ENCODE data around the gene PABPN1L. TPM values are rescaled to one million over a fixed set of nuclear protein-coding genes. Genes with fewer than 3 reads are reported as not detected.
"Not testable (repeated sequence)": the region's sequence is repeated elsewhere in the genome, so short reads cannot be mapped to it uniquely, and the experiment has no call there.

PABPN1L gene
- total RNA-seq, 1 experiment from 2014 or later = not detected

DNA sequence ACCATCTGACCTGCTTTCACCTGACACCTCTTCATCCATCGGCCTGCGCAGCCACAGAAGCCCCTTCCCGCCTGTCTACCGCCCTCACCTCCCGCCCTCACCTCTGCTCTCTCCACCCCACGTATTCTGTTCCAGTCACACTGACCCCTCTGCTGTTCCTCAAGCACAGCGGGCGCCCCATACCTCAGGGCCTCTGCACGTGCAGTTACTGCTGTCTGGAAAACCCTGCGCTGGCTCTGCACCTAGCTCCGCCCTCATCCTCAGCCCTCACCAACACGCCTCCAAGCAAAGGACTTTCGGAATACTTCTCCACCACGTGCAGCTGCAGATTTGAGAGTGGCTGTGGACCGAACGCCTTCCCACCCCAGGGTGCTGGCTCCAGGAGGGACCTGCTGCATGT, 24.6 kb upstream of the PABPN1L start:
- DNase-seq = no peak
- no peak overlapping the region for H3K27ac Mint-ChIP-seq (ENCODE audit: unreplicated experiment)
- no peak overlapping the region for H3K4me3 Mint-ChIP-seq (ENCODE audit: low read depth, unreplicated experiment)
- TF ChIP-seq, protein P1, sequence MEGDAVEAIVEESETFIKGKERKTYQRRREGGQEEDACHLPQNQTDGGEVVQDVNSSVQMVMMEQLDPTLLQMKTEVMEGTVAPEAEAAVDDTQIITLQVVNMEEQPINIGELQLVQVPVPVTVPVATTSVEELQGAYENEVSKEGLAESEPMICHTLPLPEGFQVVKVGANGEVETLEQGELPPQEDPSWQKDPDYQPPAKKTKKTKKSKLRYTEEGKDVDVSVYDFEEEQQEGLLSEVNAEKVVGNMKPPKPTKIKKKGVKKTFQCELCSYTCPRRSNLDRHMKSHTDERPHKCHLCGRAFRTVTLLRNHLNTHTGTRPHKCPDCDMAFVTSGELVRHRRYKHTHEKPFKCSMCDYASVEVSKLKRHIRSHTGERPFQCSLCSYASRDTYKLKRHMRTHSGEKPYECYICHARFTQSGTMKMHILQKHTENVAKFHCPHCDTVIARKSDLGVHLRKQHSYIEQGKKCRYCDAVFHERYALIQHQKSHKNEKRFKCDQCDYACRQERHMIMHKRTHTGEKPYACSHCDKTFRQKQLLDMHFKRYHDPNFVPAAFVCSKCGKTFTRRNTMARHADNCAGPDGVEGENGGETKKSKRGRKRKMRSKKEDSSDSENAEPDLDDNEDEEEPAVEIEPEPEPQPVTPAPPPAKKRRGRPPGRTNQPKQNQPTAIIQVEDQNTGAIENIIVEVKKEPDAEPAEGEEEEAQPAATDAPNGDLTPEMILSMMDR (IDR thresholded peaks at IDR 0.05; ENCODE audit: unreplicated experiment) = no peak
- intact Hi-C loops (cut with micrococcal nuclease; ENCODE audit: unreplicated experiment) = no loop called here
- CTCF ChIA-PET = no interaction called here
- peaks cover 2% of the 10 kb centered on the region for H3K9me3 Mint-ChIP-seq (ENCODE audit: low read depth, unreplicated experiment)
- H3K27me3 Mint-ChIP-seq (ENCODE audit: unreplicated experiment) = peaks cover 64% of the 10 kb centered on the region
- BruUV-seq (replicated peaks) = no TSS peak
- H3K4me1 Mint-ChIP-seq (ENCODE audit: low read depth, unreplicated experiment) = no peaks in the 10 kb centered on the region
- H3K36me3 Mint-ChIP-seq (ENCODE audit: insufficient read depth, unreplicated experiment) = peaks cover 10% of the 10 kb centered on the region

DNA sequence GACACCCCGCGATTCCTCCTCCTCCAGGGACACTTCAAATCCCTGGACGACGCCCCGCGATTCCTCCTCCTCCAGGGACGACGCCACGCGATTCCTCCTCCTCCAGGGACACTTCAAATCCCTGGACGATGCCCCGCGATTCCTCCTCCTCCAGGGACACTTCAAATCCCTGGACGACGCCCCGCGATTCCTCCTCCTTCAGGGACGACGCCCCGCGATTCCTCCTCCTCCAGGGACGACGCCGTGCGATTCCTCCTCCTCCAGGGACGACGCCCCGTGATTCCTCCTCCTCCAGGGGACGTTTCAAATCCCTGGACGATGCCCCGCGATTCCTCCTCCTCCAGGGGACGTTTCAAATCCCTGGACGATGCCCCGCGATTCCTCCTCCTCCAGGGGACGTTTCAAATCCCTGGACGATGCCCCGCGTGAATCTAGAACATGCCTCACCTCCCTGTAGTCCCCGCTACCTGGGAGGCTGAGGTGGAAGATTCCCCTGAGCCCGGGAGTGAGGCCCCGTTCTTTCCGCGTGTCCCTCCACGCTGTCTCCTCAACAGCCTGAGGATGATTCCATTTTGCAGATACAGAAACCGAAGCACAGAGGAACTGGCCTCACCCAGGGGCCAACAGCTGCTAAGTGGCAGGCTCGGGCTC, 23.4 kb upstream of the PABPN1L start:
- not testable (repeated sequence) for BruUV-seq (replicated peaks)

DNA sequence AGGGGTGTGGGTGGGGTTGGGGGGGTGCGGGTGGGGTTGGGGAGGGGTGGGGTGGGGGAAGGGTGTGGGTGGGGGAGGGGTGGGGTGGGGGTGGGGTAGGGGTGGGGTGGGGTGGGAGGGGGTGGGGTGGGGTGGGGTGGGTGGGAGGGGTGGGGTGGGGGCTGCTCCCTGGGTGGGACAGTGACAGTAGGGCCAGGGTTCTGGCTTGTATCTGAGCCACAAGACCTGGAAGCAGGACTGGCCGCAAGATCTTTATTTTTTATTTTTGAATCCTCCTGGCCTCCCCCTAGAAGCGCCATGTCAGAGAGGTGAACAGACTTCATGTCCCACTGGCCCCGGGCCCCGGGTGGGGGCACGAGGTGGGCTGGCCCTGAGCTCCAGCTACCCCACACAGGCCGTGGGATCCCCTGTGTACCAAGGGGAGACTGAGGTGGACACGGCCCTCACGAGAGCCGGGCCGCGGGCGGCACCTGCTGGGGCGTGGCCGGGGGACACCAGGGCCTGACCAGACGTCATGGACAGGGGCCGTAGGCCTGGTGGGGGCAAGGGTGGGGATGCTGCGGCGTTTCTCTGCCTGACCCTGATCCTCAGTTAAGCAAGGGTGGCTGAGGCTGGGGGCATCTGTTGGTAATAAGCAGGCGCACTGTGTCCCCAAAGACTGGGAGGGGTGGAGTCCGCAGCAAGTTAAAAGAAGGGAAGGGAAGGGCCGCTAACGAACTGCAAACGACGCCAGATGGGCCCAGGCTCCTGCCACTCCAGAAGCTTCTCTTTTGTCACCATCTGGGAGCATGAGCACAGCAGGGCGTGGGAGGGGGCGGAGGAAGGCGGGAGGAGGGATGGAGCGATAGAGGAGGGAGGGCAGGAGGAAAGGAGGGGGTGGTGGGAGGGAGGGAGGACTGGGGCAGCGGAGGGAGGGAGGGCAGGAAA, 22.3 kb upstream of the PABPN1L start:
- intact Hi-C loops (cut with micrococcal nuclease; ENCODE audit: unreplicated experiment) = no loop called here
- no TSS peak for BruUV-seq (replicated peaks)
- Mint-ChIP-seq H3K9me3 (ENCODE audit: low read depth, unreplicated experiment) (peaks cover 2% of the 10 kb centered on the region), H3K4me1 (ENCODE audit: low read depth, unreplicated experiment) (no peaks in the 10 kb centered on the region), H3K4me3 (ENCODE audit: low read depth, unreplicated experiment) (no peak overlapping the region), H3K36me3 (ENCODE audit: insufficient read depth, unreplicated experiment) (peaks cover 10% of the 10 kb centered on the region), H3K27ac (ENCODE audit: unreplicated experiment) (no peak overlapping the region), H3K27me3 (ENCODE audit: unreplicated experiment) (peaks cover 46% of the 10 kb centered on the region)
- CTCF ChIA-PET = interaction anchor here (0.6 kb wide), 1 partner anchor 151 kb away, joined by 6 read pairs; no protein-coding TSS in a partner anchor
- DNase-seq = no peak
- TF ChIP-seq, protein P1 (IDR thresholded peaks at IDR 0.05; ENCODE audit: unreplicated experiment) = no peak

More for the DNA sequence above, 23.4 kb upstream of the PABPN1L start:
- H3K27ac Mint-ChIP-seq (ENCODE audit: unreplicated experiment); H3K4me3 Mint-ChIP-seq (ENCODE audit: low read depth, unreplicated experiment); intact Hi-C loops (cut with micrococcal nuclease; ENCODE audit: unreplicated experiment); H3K4me1 Mint-ChIP-seq (ENCODE audit: low read depth, unreplicated experiment); H3K36me3 Mint-ChIP-seq (ENCODE audit: insufficient read depth, unreplicated experiment); H3K9me3 Mint-ChIP-seq (ENCODE audit: low read depth, unreplicated experiment); CTCF ChIA-PET; DNase-seq: not testable (repeated sequence)
- H3K27me3 Mint-ChIP-seq (ENCODE audit: unreplicated experiment) = peaks cover 51% of the 10 kb centered on the region

DNA sequence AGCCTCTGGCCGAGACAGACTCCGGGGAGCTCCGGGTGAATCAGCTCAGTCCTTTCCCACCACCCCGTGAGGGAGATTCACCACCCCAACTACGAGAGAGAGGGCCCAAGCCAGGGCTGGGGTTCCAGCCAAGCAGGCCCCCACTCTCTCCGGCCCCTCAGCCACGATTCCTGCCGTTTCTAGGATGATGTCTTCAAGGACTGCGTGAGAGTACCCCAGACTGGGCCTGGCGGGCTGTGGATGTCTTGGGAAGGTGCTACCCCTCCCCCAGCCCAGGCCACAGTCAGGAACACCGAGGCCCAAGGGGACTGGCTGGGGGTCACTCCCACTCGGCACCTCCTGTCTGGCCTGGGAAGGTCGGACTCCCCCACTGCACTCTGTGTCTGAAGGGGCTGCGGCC, 21.6 kb upstream of the PABPN1L start:
- intact Hi-C loops (cut with micrococcal nuclease; ENCODE audit: unreplicated experiment) = no loop called here
- Mint-ChIP-seq H3K27ac (ENCODE audit: unreplicated experiment) (no peak overlapping the region), H3K9me3 (ENCODE audit: low read depth, unreplicated experiment) (peaks cover 2% of the 10 kb centered on the region), H3K36me3 (ENCODE audit: insufficient read depth, unreplicated experiment) (peaks cover 8% of the 10 kb centered on the region), H3K27me3 (ENCODE audit: unreplicated experiment) (peaks cover 40% of the 10 kb centered on the region), H3K4me1 (ENCODE audit: low read depth, unreplicated experiment) (no peaks in the 10 kb centered on the region), H3K4me3 (ENCODE audit: low read depth, unreplicated experiment) (no peak overlapping the region)
- no peak for DNase-seq
- TF ChIP-seq, protein P1 (IDR thresholded peaks at IDR 0.05; ENCODE audit: unreplicated experiment) = no peak
- no TSS peak for BruUV-seq (replicated peaks)
- CTCF ChIA-PET = no interaction called here
